Body of pancreas (tissue), 4 donors: ENCODE results near the gene TMEM203. TPM values are rescaled to one million over a fixed set of nuclear protein-coding genes. Genes with fewer than 3 reads are reported as not detected.
"Not testable (repeated sequence)": the region's sequence is repeated elsewhere in the genome, so short reads cannot be mapped to it uniquely, and the experiment has no call there.

Experiments used
- ATAC-seq: fragments of 150-250 bp; one replicate; pipeline ENCODE4 v1.9.1; 2016
- DNase-seq, 4 donors: peaks; one replicate each; pipeline ENCODE4 v3.0.0-alpha.2; 2019
- H3K27ac ChIP-seq, 4 donors: fragments of 200-600 bp; sonication (generic); 1 replicate in 3 of 4; 2 replicates in 1 of 4; pipeline versions ENCODE4 v1.5.1 to v1.6.1; 2016 to 2019; ENCODE audit warnings: mild to moderate bottlenecking in 1 of 4, mixed read lengths in 1 of 4, moderate library complexity in 1 of 4
- H3K27me3 ChIP-seq, 2 donors: fragments of 200-600 bp; sonication (generic); one replicate each; pipeline ENCODE4 v1.6.0; 2016; ENCODE audit warnings: mild to moderate bottlenecking in 1 of 2
- H3K36me3 ChIP-seq, 2 donors: fragments of 200-600 bp; sonication (generic); replicated peaks in 1 of 2; 2 replicates each; pipeline ENCODE4 v1.5.1; 2016; ENCODE audit warnings: low read depth in 2 of 2; ENCODE audit not compliant: insufficient read depth in 1 of 2
- H3K4me1 ChIP-seq: fragments of 200-600 bp; sonication (generic); one replicate; pipeline ENCODE4 v1.6.0; 2016
- H3K4me3 ChIP-seq, 2 donors: fragments of 200-600 bp; sonication (generic); 1 replicate in 1 of 2; 2 replicates in 1 of 2; pipeline ENCODE4 v1.5.1; 2016 to 2019
- H3K9me3 ChIP-seq, 3 donors: fragments of 200-600 bp; sonication (generic); 1 replicate in 2 of 3; 2 replicates in 1 of 3; pipeline ENCODE4 v1.5.1; 2016
- CTCF ChIP-seq, 7 experiments: fragments of 450-650 bp in 4 of 7; fragments of 200-600 bp in 3 of 7; sonication (generic) in 3 of 7; IDR thresholded peaks; one replicate each; pipeline ENCODE4 v1.5.1; 2016 to 2019; ENCODE audit warnings: antibody characterized with exemption in 7 of 7
- POLR2A ChIP-seq, 3 donors: fragments of 450-650 bp; IDR thresholded peaks; one replicate each; pipeline ENCODE4 v1.6.1; 2016; ENCODE audit warnings: antibody characterized with exemption in 3 of 3, mild to moderate bottlenecking in 2 of 3
- WGBS, 2 donors: methylation state at CpG; one replicate each; pipeline ENCODE4 v1.1.5; 2017; 5-methylcytosine and 5-hydroxymethylcytosine counted together
- intact Hi-C: fragments of 100-400 bp; cut with DNase I; formaldehyde crosslinking; loops from one replicate; pipeline ENCODE4 v1.15.1; 2023
- total RNA-seq, 2 donors: library from RNA; depleted of rRNA; stranded (reverse); fragments of >200 nt; gene quantifications; one replicate each; pipeline ENCODE4 v1.1.0, GENCODE V29; 2016

Gene TMEM203
- total RNA-seq, 2 donors from 2014 or later: 11.9 to 18.1 TPM

GRCh38 chr9:137240841-137241489, 35.5 kb upstream of the TMEM203 start, which contains the start of gene TUBB4B:
TSS of gene TUBB4B (plus strand) at chr9:137241287. CDS start at chr9:137241361, 74 bp downstream.
- H3K9me3 ChIP-seq: no peaks in the 10 kb centered on the region
- H3K27me3 ChIP-seq: no peaks in the 10 kb centered on the region
- TF ChIP-seq POLR2A (IDR thresholded peaks at IDR 0.05) (peak; percentile 100), CTCF (IDR thresholded peaks at IDR 0.05) (no peak)
- 0 to 1% methylated on average over 6 to 64 of the region's 67 CpGs for WGBS, 2 donors
- DNase-seq (peak; percentile 99 to 100 (median 100)), ATAC-seq (peak; percentile 85)
- intact Hi-C loops: no loop called here
- H3K27ac ChIP-seq: peak within 1 kb of the TSS; percentile 89 to 98 (median 96)
- no peaks in the 10 kb centered on the region for H3K36me3 ChIP-seq
- peaks cover 62% of the 10 kb centered on the region for H3K4me1 ChIP-seq
- H3K4me3 ChIP-seq: peak within 1 kb of the TSS; percentile 71 to 73

GRCh38 chr9:137240318-137240840, 34.9 kb upstream of the TMEM203 start:
- intact Hi-C loops: no loop called here
- TF ChIP-seq POLR2A (IDR thresholded peaks at IDR 0.05) (no peak), CTCF (IDR thresholded peaks at IDR 0.05) (peak in 2 of 7 experiments; percentile 4 to 6)

GRCh38 chr9:137239541-137240200, 34.2 kb upstream of the TMEM203 start:
- not testable (repeated sequence) for ATAC-seq, H3K36me3 ChIP-seq
- WGBS, 2 donors: 48 to 62% methylated on average over 21 to 23 of the region's 27 CpGs

More at GRCh38 chr9:137240318-137240840, 34.9 kb upstream of the TMEM203 start:
- Histone ChIP-seq H3K4me3 (peak overlapping the region; percentile 4 to 44), H3K4me1 (peaks cover 65% of the 10 kb centered on the region), H3K27ac (peak overlapping the region; percentile 88 to 98 (median 91)), H3K36me3 (no peaks in the 10 kb centered on the region), H3K27me3 (peaks cover 0 to 6% of the 10 kb centered on the region in 2 donors), H3K9me3 (no peaks in the 10 kb centered on the region)
- ATAC-seq (peak; percentile 28), DNase-seq (peak; percentile 76 to 85 (median 80))
- WGBS, 2 donors: 1% methylated on average over 58 of the region's 58 CpGs; no CpG with 5 or more reads in 1 of the 2 donors

GRCh38 chr9:137237759-137238726, 32.6 kb upstream of the TMEM203 start:
- ATAC-seq (no peak), DNase-seq (peak in 3 of 4 donors; percentile 46 to 66 (median 60))
- Histone ChIP-seq H3K36me3 (no peaks in the 10 kb centered on the region), H3K4me1 (peaks cover 47% of the 10 kb centered on the region), H3K27ac (peak overlapping the region in 3 of 4 donors; percentile 17 to 55 (median 36)), H3K27me3 (peaks cover 0 to 13% of the 10 kb centered on the region in 2 donors), H3K4me3 (no peak overlapping the region), H3K9me3 (no peaks in the 10 kb centered on the region)
- peak in 1 of 3 donors; percentile 7 for TF ChIP-seq POLR2A (IDR thresholded peaks at IDR 0.05)
- no peak for TF ChIP-seq CTCF (IDR thresholded peaks at IDR 0.05)
- WGBS, 2 donors: 48% methylated on average over 10 to 12 of the region's 13 CpGs
- intact Hi-C loops: no loop called here

More at GRCh38 chr9:137239541-137240200, 34.2 kb upstream of the TMEM203 start:
- DNase-seq, H3K27me3 ChIP-seq, H3K9me3 ChIP-seq, intact Hi-C loops: not testable (repeated sequence)
- H3K27ac ChIP-seq: peak overlapping the region; percentile 88 to 98 (median 91)
- H3K4me3 ChIP-seq: peak overlapping the region in 1 of 2 donors; percentile 44
- H3K4me1 ChIP-seq: peaks cover 64% of the 10 kb centered on the region
